Limb (tissue), 2 donors: ENCODE measurements around the gene SEC14L6.
"Not testable (repeated sequence)": the region's sequence is repeated elsewhere in the genome, so short reads cannot be mapped to it uniquely, and the experiment has no call there.

Experiments used
- DNase-seq, 2 donors: peaks; one replicate each; pipeline ENCODE4 v3.0.0-alpha.2; 2016; ENCODE audit errors: extremely low spot score in 2 of 2

SEC14L6 gene

DNA sequence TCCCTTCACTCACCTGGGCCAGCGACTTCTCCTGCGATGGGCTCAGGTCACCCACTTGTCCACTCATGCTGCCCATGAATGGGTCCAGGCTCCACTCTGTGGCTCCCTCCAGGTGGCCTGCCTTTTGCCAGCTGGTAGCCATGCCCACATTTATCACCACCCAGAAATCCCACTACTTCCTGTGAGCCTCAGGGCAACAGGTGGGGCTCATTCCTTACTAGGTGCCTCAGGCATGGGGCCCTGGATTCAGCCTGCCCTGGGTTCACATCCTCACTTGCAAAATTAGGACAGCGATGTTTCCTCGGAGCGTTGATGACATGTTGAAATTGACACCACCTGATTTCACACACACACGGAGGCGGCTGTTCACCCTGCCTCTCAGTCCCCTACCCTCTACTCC lies at the start of gene SEC14L6:
SEC14L6 (minus strand) TSS at position 126 of the 400 bp plus-strand sequence; CDS start at position 67, 59 bp downstream.
- no peak for DNase-seq

DNA sequence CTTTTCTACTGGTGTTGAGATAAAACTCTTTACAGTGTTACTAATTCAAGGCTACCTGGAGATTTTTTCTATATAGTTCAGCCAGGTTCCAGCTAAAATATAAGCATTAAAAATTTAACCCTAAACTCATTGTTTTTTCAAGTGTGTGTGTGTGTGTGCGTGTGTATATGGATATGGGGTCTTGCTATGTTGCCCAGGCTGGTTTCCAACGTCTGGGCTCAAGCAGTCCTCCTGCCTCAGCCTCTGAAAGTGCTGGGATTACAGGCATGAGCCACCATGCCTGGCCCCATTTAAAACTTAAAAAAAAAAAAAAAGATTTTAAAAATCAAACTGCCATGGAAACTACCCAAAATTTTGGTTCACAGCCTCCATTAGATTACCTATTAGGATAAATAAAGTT lies 49.7 kb upstream of the SEC14L6 start:
- DNase-seq = no peak

- DNase-seq = not testable (repeated sequence)
Observed at GRCh38 chr22:30592360-30592713, 45.8 kb upstream of the SEC14L6 start.

GRCh38 chr22:30591588-30592359 lies 45.2 kb upstream of the SEC14L6 start, which contains the start of gene PES1:
PES1 (minus strand) TSS chr22:30591910; CDS start chr22:30591833, 77 bp downstream.
- peak; percentile 97 to 98 for DNase-seq

DNA sequence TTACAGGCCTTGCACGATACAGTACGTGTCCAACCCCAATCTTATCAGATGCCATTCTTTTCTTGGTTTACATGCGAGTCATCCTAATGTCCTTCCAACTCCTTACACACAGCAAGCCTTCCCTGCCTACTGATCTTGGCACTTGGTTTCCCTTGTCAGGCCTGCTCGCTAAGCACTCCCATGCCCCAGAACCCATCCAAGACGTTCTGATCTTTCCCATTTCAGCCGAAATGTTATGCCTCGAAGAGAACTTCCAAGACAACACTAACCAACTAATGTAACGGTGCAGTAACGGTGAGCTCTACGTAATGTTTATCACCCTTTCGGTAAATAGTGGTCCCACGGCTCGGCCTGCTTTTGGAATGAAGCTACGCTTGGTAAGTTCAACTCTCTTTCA lies 44.6 kb upstream of the SEC14L6 start:
- DNase-seq = no peak

DNA sequence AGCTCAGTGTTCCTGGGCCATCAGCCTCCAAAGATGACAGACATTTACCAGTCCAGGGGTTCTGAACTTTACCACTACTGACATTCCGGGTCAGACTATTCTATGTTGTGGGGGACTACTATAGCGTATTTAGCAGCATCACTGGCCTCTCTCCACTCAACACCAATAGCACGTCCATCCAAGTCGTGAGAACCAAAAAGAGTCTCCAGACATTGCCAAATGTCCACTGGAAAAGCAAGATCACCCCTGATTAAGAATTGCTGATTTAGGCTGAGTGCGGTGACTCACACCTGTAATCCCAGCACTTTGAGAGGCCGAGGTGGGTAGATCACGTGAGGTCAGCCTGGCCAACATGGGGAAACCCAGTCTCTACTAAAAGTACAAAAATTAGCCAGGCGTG lies 39.9 kb upstream of the SEC14L6 start:
- no peak for DNase-seq

GRCh38 chr22:30584441-30584840 lies 37.9 kb upstream of the SEC14L6 start:
- DNase-seq = no peak

GRCh38 chr22:30582788-30583545 lies 36.4 kb upstream of the SEC14L6 start:
- no peak for DNase-seq

DNA sequence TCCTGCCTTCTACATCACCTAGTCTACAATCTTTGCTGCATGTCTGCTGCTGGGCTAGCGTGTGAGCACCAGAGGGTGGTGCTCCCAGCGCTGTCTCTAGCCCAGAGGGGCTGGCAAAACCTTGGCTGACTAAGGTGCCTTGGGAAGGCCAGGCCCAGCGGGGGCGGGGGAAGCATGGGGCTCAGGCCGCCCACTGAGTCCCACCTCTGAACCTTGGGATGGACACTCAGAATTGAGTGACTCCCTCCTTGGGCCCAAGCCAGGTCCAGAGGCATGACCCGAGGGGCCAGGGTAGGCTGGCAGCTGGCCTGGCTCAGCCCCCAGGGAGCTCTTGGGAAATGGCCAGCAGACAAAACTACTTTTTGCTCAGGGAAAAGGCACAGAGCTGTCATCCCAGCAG lies 35.5 kb upstream of the SEC14L6 start:
- no peak for DNase-seq

DNA sequence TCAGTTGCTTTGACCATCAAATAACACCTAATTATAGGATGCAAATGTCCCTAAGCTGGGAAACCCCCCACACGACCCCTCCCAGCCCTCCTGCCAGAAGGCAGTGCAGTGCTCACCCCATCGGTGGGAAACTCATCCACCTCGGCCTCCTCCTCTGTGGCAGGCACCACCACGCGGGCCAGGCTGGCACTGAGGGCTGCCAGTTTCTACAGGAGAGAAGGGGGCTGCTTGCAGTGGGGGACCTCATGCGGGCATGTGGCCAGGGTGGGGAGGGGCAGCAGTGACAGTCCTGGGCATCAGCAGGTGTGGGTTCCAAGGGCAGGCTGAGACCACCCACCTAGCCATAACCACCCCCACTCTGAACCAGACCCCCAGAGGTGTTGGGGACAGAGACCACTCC lies 34.4 kb upstream of the SEC14L6 start:
- no peak for DNase-seq

DNA sequence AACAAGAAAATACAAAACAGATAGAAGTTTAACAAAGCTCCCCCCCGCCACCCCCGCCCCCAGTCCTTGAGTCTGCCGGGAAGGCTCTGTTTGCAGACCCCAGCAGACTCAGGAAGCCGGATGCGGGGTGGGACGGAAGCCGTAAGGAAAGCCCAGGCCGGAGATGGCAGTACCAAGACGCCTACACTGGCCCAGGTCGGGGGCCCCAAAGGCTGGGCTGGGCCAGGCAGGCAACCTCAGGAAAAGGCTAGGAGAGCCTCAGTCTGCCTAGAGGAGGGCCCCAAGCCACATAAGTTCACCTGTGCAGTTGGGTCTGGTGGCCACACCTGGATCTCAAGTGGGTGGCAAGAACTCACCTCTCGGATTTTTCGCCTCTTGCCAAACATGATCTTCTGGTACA lies 31.9 kb upstream of the SEC14L6 start:
- DNase-seq = no peak

DNA sequence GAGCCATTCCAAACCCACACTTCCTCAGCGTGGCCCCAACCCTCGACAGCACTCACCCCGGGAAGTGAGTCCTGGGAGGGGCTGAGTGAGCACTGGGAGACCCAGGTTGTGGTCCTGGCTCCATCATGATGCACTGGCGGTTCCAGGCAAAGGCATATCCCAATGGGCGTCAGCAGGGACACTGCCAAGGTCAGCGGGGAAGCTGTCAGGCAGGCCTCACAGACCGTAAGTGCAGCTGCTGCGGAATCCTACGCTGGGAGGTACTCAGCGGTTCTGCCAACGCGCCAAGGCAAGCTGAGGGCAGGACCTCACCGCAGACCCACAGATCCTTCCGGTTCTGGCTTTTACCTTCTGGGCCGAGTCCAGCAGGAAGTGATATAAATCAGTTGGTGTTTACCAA lies 29.3 kb upstream of the SEC14L6 start:
- no peak for DNase-seq

DNA sequence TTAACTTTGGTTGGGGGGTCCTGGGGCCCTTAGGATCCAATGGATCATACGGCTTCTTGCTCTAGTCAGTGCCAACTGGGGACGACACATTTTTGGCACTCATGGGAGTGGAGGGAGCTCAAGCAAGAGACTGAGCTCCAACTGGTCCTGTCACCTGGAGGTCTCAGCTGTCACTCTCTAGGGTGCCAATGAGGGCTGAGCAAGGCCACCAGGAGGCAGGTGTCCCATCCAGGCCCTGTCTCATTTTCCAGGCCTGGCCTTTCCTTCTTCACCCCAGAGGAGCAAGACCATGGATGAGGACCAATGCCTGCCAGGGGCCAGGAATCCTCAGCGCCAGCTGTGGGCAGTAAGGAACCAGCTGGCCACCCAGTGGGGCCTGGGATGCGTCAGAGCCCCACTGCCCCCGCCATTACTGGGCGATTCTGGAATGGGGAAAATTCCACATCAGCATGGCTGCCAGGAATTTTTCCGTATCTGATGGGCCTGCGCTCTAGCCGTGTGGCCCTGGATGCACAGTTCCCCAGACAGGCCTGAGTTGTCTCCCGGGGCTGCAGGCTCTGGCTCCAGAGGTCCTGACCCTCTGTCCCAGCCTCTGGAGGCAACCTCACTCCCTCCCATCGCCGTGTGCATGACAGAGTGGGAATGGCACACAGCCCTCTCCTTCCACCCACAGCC lies 28.6 kb upstream of the SEC14L6 start:
- peak; percentile 25 to 46 for DNase-seq

DNA sequence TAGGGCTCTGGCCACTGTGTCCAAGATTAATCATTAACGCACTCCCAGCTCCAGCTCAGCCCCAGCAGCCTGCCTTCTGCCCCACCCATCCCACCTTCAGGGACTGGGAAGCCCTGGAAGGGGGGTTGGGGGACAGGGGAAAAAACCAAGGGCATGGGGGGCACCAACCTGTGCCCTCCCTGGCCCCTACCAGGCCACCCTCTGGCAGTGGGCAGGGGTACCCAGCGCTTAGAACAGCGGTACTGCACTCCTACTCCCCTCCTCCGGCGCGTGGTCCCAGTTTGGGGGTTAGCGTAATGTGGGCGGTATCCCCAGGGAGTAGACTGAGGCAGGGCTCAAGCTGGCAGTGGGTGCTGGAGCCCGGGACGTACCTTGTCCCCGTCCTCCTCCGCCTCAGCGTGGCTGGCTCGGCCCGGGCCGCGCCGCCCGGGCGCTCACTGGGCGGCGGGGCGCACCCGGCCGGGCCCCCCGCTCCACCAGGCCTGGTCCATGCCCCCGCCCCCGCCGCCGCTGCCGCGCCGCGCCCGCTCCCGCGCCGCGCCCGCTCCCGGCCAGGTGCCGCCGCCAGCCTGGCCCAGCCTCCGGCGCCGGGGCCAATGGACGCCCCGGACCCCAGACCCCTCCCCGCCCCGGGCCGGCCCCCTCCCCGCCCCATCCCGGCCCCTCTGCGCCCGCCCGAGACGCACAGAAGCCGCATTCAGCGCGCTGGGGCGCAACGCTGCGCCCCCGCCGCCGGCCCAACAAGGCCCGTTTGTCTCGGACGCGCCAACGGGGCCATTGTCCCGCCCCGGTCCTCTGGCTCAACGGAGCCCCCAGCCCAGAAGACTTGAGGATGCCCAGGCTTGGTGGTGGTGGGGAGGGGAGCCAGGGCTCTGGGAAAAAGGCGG lies 27.8 kb upstream of the SEC14L6 start, which contains the start of gene GAL3ST1:
GAL3ST1 (minus strand) TSS at position 571 of the 887 bp plus-strand sequence. CDS start 17,273 bp downstream, outside the sequence.
- DNase-seq = peak; percentile 18 to 78

DNA sequence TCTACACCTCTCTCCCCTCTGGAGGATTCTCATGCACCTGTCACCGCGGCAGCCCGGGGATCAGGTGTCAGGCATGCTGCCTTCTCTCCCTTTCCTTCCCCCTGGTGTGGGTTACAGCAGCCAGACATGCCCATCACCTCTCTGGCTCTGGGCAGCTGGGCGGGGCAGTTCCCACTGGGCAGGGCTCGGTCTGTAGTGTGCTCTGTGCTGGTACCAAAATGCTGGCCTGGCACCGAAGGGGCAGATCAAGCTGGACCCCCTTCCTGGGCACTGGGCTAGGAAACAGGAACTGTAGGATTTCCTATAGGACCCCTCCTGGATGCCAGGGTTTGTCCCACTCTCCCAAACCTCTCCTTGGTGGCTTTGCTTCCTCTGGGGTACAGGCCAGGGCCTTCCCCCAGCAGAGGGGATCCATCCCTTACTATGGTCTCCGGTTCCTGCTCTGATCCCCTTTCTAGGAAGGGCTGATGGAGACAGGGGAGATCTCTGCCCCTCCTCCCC lies 27.1 kb upstream of the SEC14L6 start:
- peak in 1 of 2 donors; percentile 53 for DNase-seq

- DNase-seq = no peak
Observed at GRCh38 chr22:30572840-30573593, 26.5 kb upstream of the SEC14L6 start.

DNA sequence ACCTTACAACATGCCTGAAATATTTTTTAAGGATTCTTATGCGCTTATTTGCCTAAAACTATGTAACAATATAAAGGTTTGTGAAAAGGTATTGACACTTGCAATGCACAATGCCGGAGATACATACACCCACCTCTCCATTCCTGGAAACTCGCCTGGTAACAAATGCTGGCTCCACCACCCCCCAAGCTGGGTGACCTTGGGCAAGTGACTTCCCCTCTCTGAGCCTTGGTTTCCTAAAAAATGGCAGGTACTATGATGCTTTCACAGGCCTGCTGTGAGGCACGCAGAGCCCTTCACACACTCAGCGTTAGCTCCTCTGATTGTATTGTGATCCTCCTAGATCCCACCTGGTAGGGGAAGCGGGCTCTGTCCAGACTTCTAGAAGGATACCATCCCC lies 25.7 kb upstream of the SEC14L6 start:
- no peak for DNase-seq

DNA sequence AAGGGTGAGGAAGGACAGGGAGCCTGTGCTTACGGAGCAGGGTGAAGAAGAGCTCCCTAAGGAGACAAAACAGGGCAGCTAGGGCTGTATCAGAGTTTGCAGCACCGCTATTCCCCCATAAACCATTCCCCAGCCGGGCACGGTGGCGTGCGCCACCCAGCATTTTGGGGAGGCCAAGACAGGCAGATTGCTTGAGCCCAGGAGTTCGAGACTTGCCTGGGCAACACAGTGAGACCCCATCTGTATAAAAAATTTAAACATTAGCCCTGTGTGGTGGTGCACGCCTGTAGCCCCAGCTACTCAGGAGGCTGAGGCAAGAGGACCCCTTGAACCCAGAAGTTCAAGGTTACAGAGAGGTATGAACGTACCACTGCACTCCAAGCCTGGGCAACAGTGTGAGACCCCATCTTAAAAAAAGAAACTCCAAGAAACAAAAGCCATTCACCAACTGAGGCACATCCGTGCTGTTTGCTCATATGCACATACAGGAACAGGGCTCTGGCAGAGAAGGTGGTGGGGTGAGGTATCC lies 23.2 kb upstream of the SEC14L6 start:
- no peak for DNase-seq

- no peak for DNase-seq
Observed at GRCh38 chr22:30568137-30568805, 21.7 kb upstream of the SEC14L6 start.
